Bronchial epithelial cell (primary cell): Measurements from ENCODE around the gene THNSL1. TPM values are rescaled to one million over a fixed set of nuclear protein-coding genes. Genes with fewer than 3 reads are reported as not detected.

Experiments used
- DNase-seq: peaks from one replicate; pipeline ENCODE4 v3.0.0-alpha.2; 2010; ENCODE audit warnings: low read depth
- FAIRE-seq: peaks from 2 replicates; lab custom pipeline; 2011; peaks lifted over from hg19 to GRCh38; lab: Jason Lieb, UNC
- H3K27me3 ChIP-seq: 2 replicates; pipeline ENCODE4 v1.5.1; 2011; ENCODE audit warnings: low read length; ENCODE audit not compliant: control insufficient read depth, insufficient read depth
- H3K36me3 ChIP-seq: 2 replicates; pipeline ENCODE4 v1.5.1; 2011; ENCODE audit warnings: low read length; ENCODE audit not compliant: control insufficient read depth, insufficient read depth
- H3K4me3 ChIP-seq: 2 replicates; pipeline ENCODE4 v1.5.1; 2011; ENCODE audit warnings: mild to moderate bottlenecking, low read depth, low read length, control low read depth
- CTCF ChIP-seq: IDR thresholded peaks from 2 replicates; pipeline ENCODE4 v1.5.1; 2011; ENCODE audit warnings: mild to moderate bottlenecking, moderate library complexity, low read length, control low read depth, inconsistent platforms; ENCODE audit not compliant: insufficient read depth, severe bottlenecking
- total RNA-seq: library from RNA; depleted of rRNA; stranded (reverse); fragments of >200 nt; gene quantifications from 2 replicates; pipeline ENCODE4 v1.2.1, GENCODE V29; 2014

THNSL1 gene
- total RNA-seq, 1 donor from 2014 or later, result 5.0 TPM

DNA sequence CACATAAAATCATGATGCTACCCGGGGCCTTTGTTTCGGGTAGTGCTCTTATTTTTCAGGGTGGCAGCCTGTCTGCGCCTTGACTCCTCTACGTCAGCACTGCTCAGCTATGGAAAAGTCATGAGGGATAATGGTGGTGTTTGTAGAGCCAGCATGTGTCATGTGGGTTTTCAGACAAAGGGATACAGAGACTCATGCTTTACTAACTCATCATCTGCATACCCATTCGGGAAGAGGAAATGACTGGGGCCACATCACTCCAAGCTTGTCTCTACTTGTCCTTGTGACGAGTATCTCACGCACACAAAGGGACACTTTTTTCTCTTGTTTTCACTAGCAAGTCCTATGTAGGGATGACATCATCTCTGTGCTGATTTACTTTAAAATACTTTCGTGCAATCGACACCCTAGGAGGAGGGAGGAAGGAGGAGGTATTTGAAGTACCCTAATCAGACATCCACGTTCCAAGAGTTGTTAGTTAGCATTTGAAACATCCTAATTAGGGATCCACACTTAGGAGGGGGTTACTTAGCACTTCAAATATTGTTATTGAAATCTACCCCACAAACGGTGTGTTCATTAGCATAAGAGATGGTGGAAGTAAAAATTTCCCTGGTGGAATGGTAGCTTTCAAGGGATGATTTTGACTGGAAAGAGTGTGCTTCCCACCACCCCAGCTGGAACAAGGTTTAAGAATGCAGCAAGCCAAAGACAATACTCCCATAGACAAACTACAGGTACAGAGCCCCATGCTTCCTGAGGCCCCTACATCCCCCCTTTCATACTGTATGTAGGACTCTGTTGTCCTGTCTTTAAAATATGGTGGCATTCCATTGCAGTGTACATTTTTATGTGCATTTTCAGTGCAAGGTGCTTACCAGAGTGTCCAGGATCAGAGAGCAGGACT is 52.0 kb downstream of the THNSL1 start:
- DNase-seq (peak; percentile 100), FAIRE-seq (peak; percentile 98)
- no peaks in the 10 kb centered on the region for H3K36me3 ChIP-seq
- TF ChIP-seq CTCF, result no peak
- H3K27me3 ChIP-seq, result no peaks in the 10 kb centered on the region
- H3K4me3 ChIP-seq, result no peak overlapping the region

DNA sequence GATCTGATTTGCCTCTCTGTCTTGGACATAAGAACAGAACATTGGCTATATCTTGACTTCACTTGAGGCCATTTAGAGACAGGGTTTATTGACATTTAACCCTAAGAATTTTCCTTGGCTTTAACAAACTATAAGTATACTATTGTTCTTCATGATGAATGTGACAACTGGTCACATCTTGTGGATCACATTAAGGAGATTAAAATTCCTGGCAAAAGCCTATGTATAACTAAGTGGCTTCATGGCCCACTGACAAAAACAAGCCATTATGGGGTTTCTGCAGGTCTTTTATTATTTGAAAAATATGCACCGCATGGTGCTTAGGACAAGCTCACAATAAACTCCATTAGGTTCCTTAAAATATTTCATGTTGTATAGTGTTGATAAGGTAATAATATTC is 54.8 kb downstream of the THNSL1 start:
- DNase-seq (no peak), FAIRE-seq (no peak)
- TF ChIP-seq CTCF, result no peak
- no peak overlapping the region for H3K4me3 ChIP-seq
- no peaks in the 10 kb centered on the region for H3K27me3 ChIP-seq
- no peaks in the 10 kb centered on the region for H3K36me3 ChIP-seq

DNA sequence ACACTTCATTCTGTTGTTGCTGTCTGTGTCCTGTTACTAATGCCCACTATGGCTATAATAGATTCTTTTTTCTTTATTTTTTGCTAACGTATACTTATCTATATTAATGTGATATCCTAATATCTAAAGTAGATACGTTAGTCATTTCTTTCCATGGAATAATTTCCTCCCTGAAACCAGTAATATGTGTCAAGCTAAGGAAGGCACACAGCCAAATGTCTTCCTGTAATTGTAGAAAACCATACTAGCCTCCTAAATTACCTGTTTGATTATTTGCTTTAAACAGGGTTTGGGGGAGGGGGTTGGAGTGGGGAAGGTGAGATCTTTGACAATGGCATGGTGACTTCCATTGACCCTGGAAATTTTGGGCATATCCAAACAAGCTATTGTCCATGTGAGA is 56.4 kb downstream of the THNSL1 start:
- no peak overlapping the region for H3K4me3 ChIP-seq
- DNase-seq (no peak), FAIRE-seq (no peak)
- no peaks in the 10 kb centered on the region for H3K27me3 ChIP-seq
- no peak for TF ChIP-seq CTCF
- no peaks in the 10 kb centered on the region for H3K36me3 ChIP-seq

- no peak for DNase-seq
- no peak for FAIRE-seq
- Histone ChIP-seq H3K4me3 (no peak overlapping the region), H3K36me3 (no peaks in the 10 kb centered on the region), H3K27me3 (no peaks in the 10 kb centered on the region)
- TF ChIP-seq CTCF, result no peak
These were observed 59.4 kb downstream of the THNSL1 start for GRCh38 chr10:25075825-25076224.

Other genes with a start within 250 kb of the THNSL1 start
- 2.4 and 5.5 TPM in 2 replicates for gene PRTFDC1, start 64.0 kb upstream of the THNSL1 start, total RNA-seq
- 0.13 and 0.26 TPM in 2 replicates for gene ENKUR, start 454 bp upstream of the THNSL1 start, total RNA-seq
- gene GPR158, start 158.4 kb downstream of the THNSL1 start, total RNA-seq, result under 0.01 TPM in 1 of 2 replicates, not detected in the other